Right renal pelvis (tissue), 4 donors: ENCODE data around the gene PPP1R3F. TPM values are rescaled to one million over a fixed set of nuclear protein-coding genes. Genes with fewer than 3 reads are reported as not detected.
"Not testable (repeated sequence)": the region's sequence is repeated elsewhere in the genome, so short reads cannot be mapped to it uniquely, and the experiment has no call there.

ENCODE experiments used
- DNase-seq, 4 donors: peaks; one replicate each; pipeline ENCODE4 v3.0.0-alpha.2; 2013; ENCODE audit warnings: low read depth in 4 of 4, low spot score in 3 of 4, missing footprints in 1 of 4
- polyA plus RNA-seq, 4 donors: library from polyadenylated mRNA; unstranded; fragments of 120-200 nt; gene quantifications; one replicate each; pipeline ENCODE4 v1.2.1, GENCODE V29; 2013; ENCODE audit not compliant: insufficient read length in 4 of 4

The PPP1R3F gene
- polyA plus RNA-seq, 4 donors, result 5.5 to 8.5 (median 6.1) TPM

GRCh38 chrX:49270249-49270921 lies 792 bp downstream of the PPP1R3F start:
- no peak for DNase-seq

GRCh38 chrX:49271341-49271740 lies 1.7 kb downstream of the PPP1R3F start:
- no peak for DNase-seq

- DNase-seq, result no peak
Measured at GRCh38 chrX:49272421-49272820, 2.8 kb downstream of the PPP1R3F start.

GRCh38 chrX:49273181-49273727 lies 3.7 kb downstream of the PPP1R3F start:
- DNase-seq, result no peak

- DNase-seq, result no peak
Measured at GRCh38 chrX:49276207-49276606, 6.6 kb downstream of the PPP1R3F start.

- no peak for DNase-seq
Measured at GRCh38 chrX:49276671-49277534, 7.3 kb downstream of the PPP1R3F start.

- no peak for DNase-seq
Measured at GRCh38 chrX:49277535-49277830, 7.9 kb downstream of the PPP1R3F start.

GRCh38 chrX:49278081-49278480 lies 8.5 kb downstream of the PPP1R3F start:
- no peak for DNase-seq

- DNase-seq, result no peak
Measured at GRCh38 chrX:49282647-49283011, 13.0 kb downstream of the PPP1R3F start.

GRCh38 chrX:49284212-49284611 lies 14.6 kb downstream of the PPP1R3F start:
- DNase-seq, result no peak

- no peak for DNase-seq
Measured at GRCh38 chrX:49286136-49286535, 16.5 kb downstream of the PPP1R3F start.

GRCh38 chrX:49286581-49286980 lies 17.0 kb downstream of the PPP1R3F start:
- DNase-seq, result no peak

GRCh38 chrX:49287665-49288064 lies 18.1 kb downstream of the PPP1R3F start:
- no peak for DNase-seq

GRCh38 chrX:49290215-49290614 lies 20.6 kb downstream of the PPP1R3F start:
- DNase-seq, result no peak

- no peak for DNase-seq
Measured at GRCh38 chrX:49291615-49292337, 22.2 kb downstream of the PPP1R3F start.

GRCh38 chrX:49292400-49293362 lies 23.1 kb downstream of the PPP1R3F start:
- no peak for DNase-seq

GRCh38 chrX:49299293-49299692 lies 29.7 kb downstream of the PPP1R3F start:
- not testable (repeated sequence) for DNase-seq

- no peak for DNase-seq
Measured at GRCh38 chrX:49300703-49301102, 31.1 kb downstream of the PPP1R3F start.

- DNase-seq, result no peak
Measured at GRCh38 chrX:49303346-49303745, 33.8 kb downstream of the PPP1R3F start, which contains the start of gene GAGE10. Gene GAGE10, plus strand, starts transcription at chrX:49303646. Its CDS starts 1,214 bp downstream, at chrX:49304860.

GRCh38 chrX:49307775-49308174 lies 38.2 kb downstream of the PPP1R3F start:
- not testable (repeated sequence) for DNase-seq
